HG03558 (cell line): ENCODE data around the gene C19orf53.

Experiments used
- ATAC-seq: cut with Tn5 transposase; IDR thresholded peaks from one replicate; pipeline ENCODE4 v1.9.1; 2021; ENCODE audit warnings: moderate number of reproducible peaks; ENCODE audit not compliant: unreplicated experiment; ENCODE audit errors: extremely low read depth

Gene C19orf53

GRCh38 chr19:13823901-13824300 is 49.6 kb downstream of the C19orf53 start:
- no peak for ATAC-seq

- no peak for ATAC-seq
Measured at GRCh38 chr19:13824703-13825102, 50.4 kb downstream of the C19orf53 start.

- ATAC-seq = no peak
Measured at GRCh38 chr19:13825489-13826441, 51.5 kb downstream of the C19orf53 start.

GRCh38 chr19:13826652-13827235 is 52.5 kb downstream of the C19orf53 start:
- ATAC-seq = no peak

- ATAC-seq = no peak
Measured at GRCh38 chr19:13827656-13828055, 53.4 kb downstream of the C19orf53 start.
